Esophagus squamous epithelium (tissue), 5 donors: ENCODE measurements around the gene INAFM1. TPM values are rescaled to one million over a fixed set of nuclear protein-coding genes. Genes with fewer than 3 reads are reported as not detected.

Experiments
- DNase-seq: peaks from one replicate; lab custom pipeline; 2025; lab: John Stamatoyannopoulos, UW
- H3K27ac ChIP-seq, 4 donors: fragments of 200-600 bp; sonication (generic); one replicate each; pipeline ENCODE4 v1.5.1; 2016 to 2019; ENCODE audit warnings: mild to moderate bottlenecking in 1 of 4
- H3K27me3 ChIP-seq, 4 donors: fragments of 200-600 bp; sonication (generic); 1 replicate in 3 of 4; 2 replicates in 1 of 4; pipeline versions ENCODE4 v1.5.1 to v1.6.0; 2017 to 2021; ENCODE audit warnings: antibody characterized with exemption in 1 of 4
- H3K36me3 ChIP-seq, 3 donors: fragments of 200-600 bp; sonication (generic); one replicate each; pipeline ENCODE4 v1.5.1; 2016 to 2019
- H3K4me1 ChIP-seq, 3 donors: fragments of 200-600 bp; sonication (generic); one replicate each; pipeline ENCODE4 v1.5.1; 2017 to 2019
- H3K4me3 ChIP-seq, 4 donors: fragments of 200-600 bp; sonication (generic); 1 replicate in 3 of 4; 2 replicates in 1 of 4; pipeline ENCODE4 v1.5.1; 2016 to 2019; ENCODE audit warnings: mild to moderate bottlenecking in 2 of 4, moderate library complexity in 1 of 4
- H3K9me3 ChIP-seq, 3 donors: fragments of 200-600 bp; sonication (generic); one replicate each; pipeline ENCODE4 v1.5.1; 2016 to 2019
- CTCF ChIP-seq, 6 experiments: fragments of 450-650 bp in 4 of 6; fragments of 200-600 bp in 2 of 6; sonication (generic) in 2 of 6; IDR thresholded peaks; one replicate each; pipeline ENCODE4 v1.5.1; 2016 to 2019; ENCODE audit warnings: antibody characterized with exemption in 6 of 6, mild to moderate bottlenecking in 4 of 6, moderate library complexity in 4 of 6
- POLR2A ChIP-seq, 4 donors: fragments of 450-650 bp; IDR thresholded peaks; one replicate each; pipeline ENCODE4 v1.6.1; 2017; ENCODE audit warnings: antibody characterized with exemption in 4 of 4, mild to moderate bottlenecking in 4 of 4, moderate library complexity in 3 of 4
- WGBS, 2 donors: methylation state at CpG; one replicate each; pipeline ENCODE4 v1.1.5; 2018; 5-methylcytosine and 5-hydroxymethylcytosine counted together
- intact Hi-C: fragments of 100-400 bp; cut with DNase I; formaldehyde crosslinking; loops from one replicate; pipeline ENCODE4 v1.15.0; 2022
- total RNA-seq, 4 donors: library from RNA; depleted of rRNA; stranded (reverse); fragments of >200 nt; gene quantifications; one replicate each; pipeline ENCODE4 v1.1.0, GENCODE V29; 2016
- donor health status: DM: yes; HTN: yes; CAD: no.

INAFM1 gene
- total RNA-seq, 4 donors from 2014 or later: 1.4 to 8.2 (median 3.5) TPM

GRCh38 chr19:47228168-47228936 is 46.3 kb upstream of the INAFM1 start:
- intact Hi-C loops: no loop called here
- 8 to 35% methylated on average over 2 to 13 of the region's 50 CpGs for WGBS, 2 donors

GRCh38 chr19:47228937-47229675 is 45.6 kb upstream of the INAFM1 start:
- DNase-seq: no peak
- intact Hi-C loops: no loop called here

More at GRCh38 chr19:47228168-47228936, 46.3 kb upstream of the INAFM1 start:
- TF ChIP-seq CTCF (IDR thresholded peaks at IDR 0.05) (no peak), POLR2A (IDR thresholded peaks at IDR 0.05) (no peak)
- Histone ChIP-seq H3K36me3 (no peaks in the 10 kb centered on the region), H3K4me1 (peaks cover 39 to 79% (median 50%) of the 10 kb centered on the region in 3 donors), H3K27me3 (peaks cover 0 to 25% (median 0%) of the 10 kb centered on the region in 4 donors), H3K27ac (peak overlapping the region; percentile 94 to 100 (median 98)), H3K9me3 (no peaks in the 10 kb centered on the region), H3K4me3 (peak overlapping the region; percentile 26 to 99 (median 74))
- DNase-seq: no peak

DNA sequence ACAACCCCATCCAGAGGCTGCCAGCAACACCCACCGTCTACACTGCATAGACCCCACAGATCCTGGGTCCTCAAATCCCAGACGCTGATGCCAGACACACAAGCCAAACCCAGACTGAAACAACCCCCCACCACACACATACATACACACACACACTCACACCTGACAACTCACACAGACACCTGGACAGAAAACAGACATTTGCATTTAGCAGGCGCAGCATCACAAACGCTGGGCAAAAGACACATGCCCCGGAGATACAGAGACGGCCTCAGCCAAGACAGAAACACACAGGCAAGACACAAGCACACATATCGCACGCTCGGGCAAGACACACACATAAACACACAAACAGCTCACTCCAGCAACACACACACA is 45.0 kb upstream of the INAFM1 start:
- H3K4me3 ChIP-seq: peak overlapping the region; percentile 77 to 99 (median 86)
- peaks cover 39 to 79% (median 50%) of the 10 kb centered on the region in 3 donors for H3K4me1 ChIP-seq
- peak overlapping the region; percentile 94 to 100 (median 98) for H3K27ac ChIP-seq
- TF ChIP-seq CTCF (IDR thresholded peaks at IDR 0.05) (no peak), POLR2A (IDR thresholded peaks at IDR 0.05) (no peak)
- DNase-seq: no peak
- peaks cover 0 to 25% (median 0%) of the 10 kb centered on the region in 4 donors for H3K27me3 ChIP-seq
- no peaks in the 10 kb centered on the region for H3K36me3 ChIP-seq
- H3K9me3 ChIP-seq: no peaks in the 10 kb centered on the region
- intact Hi-C loops: no loop called here
- WGBS, 2 donors: 1 to 3% methylated on average over 9 of the region's 9 CpGs

More at GRCh38 chr19:47228937-47229675, 45.6 kb upstream of the INAFM1 start:
- no peak for TF ChIP-seq CTCF (IDR thresholded peaks at IDR 0.05)
- no peak for TF ChIP-seq POLR2A (IDR thresholded peaks at IDR 0.05)
- Histone ChIP-seq H3K4me1 (peaks cover 39 to 79% (median 50%) of the 10 kb centered on the region in 3 donors), H3K27me3 (peaks cover 0 to 25% (median 0%) of the 10 kb centered on the region in 4 donors), H3K36me3 (no peaks in the 10 kb centered on the region), H3K4me3 (peak overlapping the region; percentile 77 to 99 (median 86)), H3K27ac (peak overlapping the region; percentile 94 to 100 (median 98)), H3K9me3 (no peaks in the 10 kb centered on the region)
- WGBS, 2 donors: 14 to 17% methylated on average over 6 to 10 of the region's 10 CpGs

DNA sequence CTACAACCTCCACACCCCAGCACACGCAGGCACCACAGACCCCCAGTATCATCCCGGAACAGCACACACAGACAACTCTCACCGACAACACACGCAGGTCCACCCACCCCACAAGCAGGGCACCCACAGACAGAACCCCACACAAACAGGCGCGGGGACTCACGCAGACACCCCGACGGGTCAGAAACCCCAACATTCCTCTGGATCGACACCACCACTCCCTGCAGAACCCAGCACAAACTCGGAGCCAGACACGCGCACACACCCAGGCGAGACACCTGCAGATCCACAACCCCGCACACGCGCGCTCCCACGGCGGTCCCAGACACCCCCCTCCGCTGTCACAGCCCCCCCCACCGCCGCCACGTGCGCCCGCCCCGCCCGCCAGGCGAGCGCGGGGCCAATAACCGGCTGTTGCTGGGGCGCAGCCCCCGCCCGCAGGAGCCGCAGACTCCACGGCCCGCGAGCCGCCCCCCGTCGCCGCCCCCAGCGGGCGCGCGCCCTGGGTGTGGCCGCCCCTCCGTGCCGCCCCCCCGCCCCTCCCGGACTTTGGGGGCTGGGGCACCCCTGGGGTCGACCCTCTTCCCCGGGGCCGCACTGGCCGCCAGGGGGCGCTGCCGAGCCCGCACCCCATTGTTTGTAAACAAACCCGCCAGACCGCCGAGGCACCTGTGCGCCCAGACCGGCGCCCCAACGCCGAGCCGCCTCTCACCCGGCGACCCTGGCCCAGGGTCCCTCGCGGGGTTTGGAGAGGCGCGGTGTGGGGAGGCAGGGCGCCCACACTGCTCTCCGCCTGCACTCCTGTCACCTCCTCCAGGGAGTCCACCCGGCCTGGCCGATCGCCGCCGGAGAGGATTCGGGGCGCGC is 44.4 kb upstream of the INAFM1 start:
- intact Hi-C loops: no loop called here
- Histone ChIP-seq H3K27me3 (peaks cover 0 to 25% (median 0%) of the 10 kb centered on the region in 4 donors), H3K4me1 (peaks cover 39 to 77% (median 49%) of the 10 kb centered on the region in 3 donors), H3K4me3 (peak overlapping the region; percentile 77 to 99 (median 86)), H3K27ac (peak overlapping the region; percentile 94 to 100 (median 98)), H3K36me3 (no peaks in the 10 kb centered on the region), H3K9me3 (no peaks in the 10 kb centered on the region)
- 0 to 1% methylated on average over 4 to 11 of the region's 84 CpGs for WGBS, 2 donors
- peak; percentile 79 to 95 (median 90) for TF ChIP-seq CTCF (IDR thresholded peaks at IDR 0.05)
- TF ChIP-seq POLR2A (IDR thresholded peaks at IDR 0.05): no peak
- no peak for DNase-seq
